Keratinocyte (primary cell): ENCODE data around the gene CTAGE9. TPM values are rescaled to one million over a fixed set of nuclear protein-coding genes. Genes with fewer than 3 reads are reported as not detected.

Experiments
- DNase-seq: peaks from one replicate; pipeline ENCODE4 v3.0.0-alpha.2; 2011; ENCODE audit warnings: low read depth, missing footprints, low spot score
- FAIRE-seq: peaks from 2 replicates; lab custom pipeline; 2011; peaks lifted over from hg19 to GRCh38; lab: Jason Lieb, UNC
- H2AFZ ChIP-seq: 2 replicates; pipeline ENCODE4 v1.6.0; 2012; ENCODE audit warnings: low read length, control low read depth, inconsistent platforms; ENCODE audit not compliant: control insufficient read depth
- H3K27ac ChIP-seq: 2 replicates; pipeline ENCODE4 v1.5.1; 2011; ENCODE audit warnings: low read length; ENCODE audit not compliant: control insufficient read depth, insufficient read depth
- H3K27me3 ChIP-seq: 3 replicates; pipeline ENCODE4 v1.6.0; 2011; ENCODE audit warnings: low read length; ENCODE audit not compliant: control insufficient read depth, insufficient read depth; ENCODE audit errors: extremely low read depth
- H3K36me3 ChIP-seq, 2 experiments: 2 replicates in 1 of 2; 3 replicates in 1 of 2; pipeline ENCODE4 v1.5.1; 2011; ENCODE audit warnings: low read length in 2 of 2, mild to moderate bottlenecking in 1 of 2; ENCODE audit not compliant: control insufficient read depth in 2 of 2, insufficient read depth in 2 of 2; ENCODE audit errors: extremely low read depth in 1 of 2
- H3K4me1 ChIP-seq: 3 replicates; pipeline ENCODE4 v1.5.1; 2011; ENCODE audit warnings: low read length; ENCODE audit not compliant: control insufficient read depth, insufficient read depth; ENCODE audit errors: extremely low read depth
- H3K4me2 ChIP-seq: 3 replicates; pipeline ENCODE4 v1.6.0; 2011; ENCODE audit warnings: low read depth, low read length; ENCODE audit not compliant: control insufficient read depth, insufficient read depth; ENCODE audit errors: extremely low read depth
- H3K4me3 ChIP-seq, 3 experiments: fragments of 200-600 bp in 1 of 3; sonication (generic) in 1 of 3; 2 replicates in 2 of 3; 3 replicates in 1 of 3; pipeline ENCODE4 v1.5.1; 2011 to 2016; ENCODE audit warnings: low read length in 3 of 3, mild to moderate bottlenecking in 3 of 3, control low read depth in 2 of 3, inconsistent platforms in 1 of 3, low read depth in 1 of 3, mixed read lengths in 1 of 3, mixed run types in 1 of 3, moderate library complexity in 1 of 3; ENCODE audit not compliant: control insufficient read depth in 2 of 3, insufficient read depth in 2 of 3; ENCODE audit errors: extremely low read depth in 1 of 3
- H3K79me2 ChIP-seq: 2 replicates; pipeline ENCODE4 v1.6.0; 2012; ENCODE audit warnings: low read length; ENCODE audit not compliant: control insufficient read depth, insufficient read depth
- H3K9ac ChIP-seq: 3 replicates; pipeline ENCODE4 v1.6.0; 2011; ENCODE audit warnings: low read length; ENCODE audit not compliant: control insufficient read depth, insufficient read depth; ENCODE audit errors: extremely low read depth
- H3K9me1 ChIP-seq: 3 replicates; pipeline ENCODE4 v1.6.0; 2011; ENCODE audit warnings: low read length; ENCODE audit not compliant: control insufficient read depth, insufficient read depth; ENCODE audit errors: extremely low read depth
- H3K9me3 ChIP-seq: 2 replicates; pipeline ENCODE4 v1.5.1; 2012; ENCODE audit warnings: low read depth, low read length; ENCODE audit not compliant: control insufficient read depth
- H4K20me1 ChIP-seq: 3 replicates; pipeline ENCODE4 v1.6.0; 2011; ENCODE audit warnings: low read length; ENCODE audit not compliant: control insufficient read depth, insufficient read depth; ENCODE audit errors: extremely low read depth
- EZH2 ChIP-seq: IDR thresholded peaks from one replicate; pipeline ENCODE4 v1.6.1; 2012; ENCODE audit warnings: inconsistent platforms, mild to moderate bottlenecking, low read length, moderate library complexity
- dilution Hi-C: fragments of 300-500 bp; cut with MboI; formaldehyde crosslinking; loops from one replicate; pipeline ENCODE4 v1.7.0; 2020; ENCODE audit warnings: low sequenced_read_pairs; ENCODE audit not compliant: extremely low pct_ligation_motif_present
- polyA plus RNA-seq, 5 experiments: library from polyadenylated mRNA; depleted of rRNA in 3 of 5; stranded (reverse) in 3 of 5; stranded (forward) in 1 of 5; unstranded in 1 of 5; fragments of >200 nt; gene quantifications; 1 replicate in 1 of 5; 2 replicates in 3 of 5; 3 replicates in 1 of 5; pipeline versions ENCODE4 v1.2.1 to v1.2.3, GENCODE V29; 2011 to 2012; ENCODE audit warnings: missing spikeins in 2 of 5, low read depth in 1 of 5, low replicate concordance in 1 of 5
- TF ChIP-seq, protein P1 (sequence below), 3 experiments: IDR thresholded peaks in 1 of 3; conservative IDR thresholded peaks in 1 of 3; optimal IDR thresholded peaks in 1 of 3; 2 replicates in 2 of 3; 3 replicates in 1 of 3; pipeline versions ENCODE3 to v1.5.1; 2011; ENCODE audit warnings: low read length in 3 of 3, mild to moderate bottlenecking in 3 of 3, moderate library complexity in 2 of 3, control low read depth in 1 of 3, inconsistent platforms in 1 of 3; ENCODE audit not compliant: insufficient read depth in 2 of 3; ENCODE audit errors: extremely low read depth in 1 of 3

Gene CTAGE9
- polyA plus RNA-seq, 1 donor (not counting 4 experiments of a cell fraction or from before 2014, with no cell fraction given) = not detected

DNA sequence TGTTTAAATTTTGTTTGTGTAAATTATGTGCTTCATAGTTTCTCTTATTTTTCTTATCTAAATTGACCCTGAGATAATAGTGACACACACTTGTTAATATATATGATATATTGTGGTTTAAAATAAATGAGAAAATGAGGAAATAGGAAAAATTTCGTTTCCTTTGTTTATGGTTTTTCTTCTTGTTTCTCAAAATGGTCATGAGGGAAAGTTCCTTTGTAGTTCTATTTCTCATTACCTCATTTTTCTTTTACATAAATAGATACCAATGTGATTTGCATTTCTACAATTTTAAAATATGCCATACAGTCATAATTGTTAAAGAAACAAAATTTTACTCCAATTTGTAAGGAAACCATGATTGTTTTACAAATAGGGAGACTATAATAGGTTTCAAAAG, 18.8 kb downstream of the CTAGE9 start:
- H2AFZ ChIP-seq = no peak overlapping the region
- no peaks in the 10 kb centered on the region for H3K36me3 ChIP-seq
- no peak overlapping the region for H3K4me2 ChIP-seq
- dilution Hi-C loops = no loop called here
- H3K4me3 ChIP-seq = no peak overlapping the region
- H3K4me1 ChIP-seq = no peaks in the 10 kb centered on the region
- H3K79me2 ChIP-seq = no peaks in the 10 kb centered on the region
- no peaks in the 10 kb centered on the region for H3K9me3 ChIP-seq
- no peak overlapping the region for H3K27ac ChIP-seq
- no peak for DNase-seq
- TF ChIP-seq EZH2 = no peak
- TF ChIP-seq, protein P1, sequence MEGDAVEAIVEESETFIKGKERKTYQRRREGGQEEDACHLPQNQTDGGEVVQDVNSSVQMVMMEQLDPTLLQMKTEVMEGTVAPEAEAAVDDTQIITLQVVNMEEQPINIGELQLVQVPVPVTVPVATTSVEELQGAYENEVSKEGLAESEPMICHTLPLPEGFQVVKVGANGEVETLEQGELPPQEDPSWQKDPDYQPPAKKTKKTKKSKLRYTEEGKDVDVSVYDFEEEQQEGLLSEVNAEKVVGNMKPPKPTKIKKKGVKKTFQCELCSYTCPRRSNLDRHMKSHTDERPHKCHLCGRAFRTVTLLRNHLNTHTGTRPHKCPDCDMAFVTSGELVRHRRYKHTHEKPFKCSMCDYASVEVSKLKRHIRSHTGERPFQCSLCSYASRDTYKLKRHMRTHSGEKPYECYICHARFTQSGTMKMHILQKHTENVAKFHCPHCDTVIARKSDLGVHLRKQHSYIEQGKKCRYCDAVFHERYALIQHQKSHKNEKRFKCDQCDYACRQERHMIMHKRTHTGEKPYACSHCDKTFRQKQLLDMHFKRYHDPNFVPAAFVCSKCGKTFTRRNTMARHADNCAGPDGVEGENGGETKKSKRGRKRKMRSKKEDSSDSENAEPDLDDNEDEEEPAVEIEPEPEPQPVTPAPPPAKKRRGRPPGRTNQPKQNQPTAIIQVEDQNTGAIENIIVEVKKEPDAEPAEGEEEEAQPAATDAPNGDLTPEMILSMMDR (optimal IDR thresholded peaks at IDR 0.05 in 1 of 3, IDR thresholded peaks at IDR 0.05 in 1 of 3, conservative IDR thresholded peaks at IDR 0.05 in 1 of 3; ENCODE audit: extremely low read depth in 1 of 3, insufficient read depth in 2 of 3, low read length in 3 of 3) = no peak
- no peak overlapping the region for H3K9ac ChIP-seq
- H4K20me1 ChIP-seq = no peaks in the 10 kb centered on the region
- FAIRE-seq = no peak
- H3K27me3 ChIP-seq = no peaks in the 10 kb centered on the region
- H3K9me1 ChIP-seq = no peaks in the 10 kb centered on the region

DNA sequence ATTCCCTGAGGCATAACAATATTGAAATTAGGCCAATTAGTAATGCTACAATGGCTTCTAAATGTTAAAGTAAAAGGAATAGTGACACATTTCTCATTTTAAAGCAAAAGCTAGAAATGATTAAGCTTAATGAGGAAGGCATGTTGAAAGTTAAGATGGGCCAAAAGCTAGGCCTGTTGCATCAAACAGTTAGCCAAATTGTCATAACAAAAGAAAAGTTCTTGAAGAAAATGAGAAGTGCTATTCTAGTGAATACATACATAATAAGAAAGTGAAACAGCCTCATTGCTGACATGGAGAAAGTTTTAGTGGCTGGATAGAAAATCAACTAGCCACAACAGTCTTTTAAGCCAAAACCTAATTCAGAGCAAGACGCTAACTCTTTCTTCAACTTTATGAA, 22.5 kb downstream of the CTAGE9 start:
- Histone ChIP-seq H3K9ac (no peak overlapping the region), H3K79me2 (no peaks in the 10 kb centered on the region), H2AFZ (no peak overlapping the region), H3K4me3 (no peak overlapping the region), H3K4me2 (no peak overlapping the region), H3K9me3 (no peaks in the 10 kb centered on the region), H3K27me3 (no peaks in the 10 kb centered on the region), H3K27ac (no peak overlapping the region), H3K4me1 (no peaks in the 10 kb centered on the region), H4K20me1 (no peaks in the 10 kb centered on the region), H3K36me3 (no peaks in the 10 kb centered on the region), H3K9me1 (no peaks in the 10 kb centered on the region)
- DNase-seq = no peak
- no peak for FAIRE-seq
- dilution Hi-C loops = no loop called here
- TF ChIP-seq, protein P1 (optimal IDR thresholded peaks at IDR 0.05 in 1 of 3, IDR thresholded peaks at IDR 0.05 in 1 of 3, conservative IDR thresholded peaks at IDR 0.05 in 1 of 3; ENCODE audit: extremely low read depth in 1 of 3, insufficient read depth in 2 of 3, low read length in 3 of 3) = no peak
- no peak for TF ChIP-seq EZH2
